WTC11 (cell line): ENCODE results near the gene USP43. TPM values are rescaled to one million over a fixed set of nuclear protein-coding genes. Genes with fewer than 3 reads are reported as not detected.

Experiments used
- ATAC-seq: fragments of 200-7000 bp; cut with Tn5 transposase; 2 replicates; pipeline ENCODE4 v1.10.0; 2021; ENCODE audit warnings: mild to moderate bottlenecking, moderate library complexity
- CTCF ChIA-PET: fragments of 300-600 bp; sonication (Branson Sonifier 250); formaldehyde crosslinking; loops from one replicate; lab custom pipeline; 2021; ENCODE audit warnings: antibody characterized with exemption; lab: Charles Lee
- POLR2A ChIA-PET: fragments of 350-600 bp; sonication (Branson Sonifier 250); formaldehyde crosslinking; loops from one replicate; lab custom pipeline; 2021; ENCODE audit warnings: antibody characterized with exemption; lab: Charles Lee
- DNase-seq: peaks from one replicate; pipeline ENCODE4 v3.0.0; 2021; ENCODE audit warnings: low spot score
- H3K27ac Mint-ChIP-seq: 2 replicates; pipeline ENCODE4 v1.8.0; 2021; ENCODE audit warnings: mixed read lengths
- H3K27me3 Mint-ChIP-seq: 2 replicates; pipeline ENCODE4 v1.8.0; 2021; ENCODE audit warnings: low read depth, mild to moderate bottlenecking, moderate library complexity, mixed read lengths
- H3K36me3 Mint-ChIP-seq: 2 replicates; pipeline ENCODE4 v1.8.0; 2021; ENCODE audit warnings: mixed read lengths
- H3K4me1 Mint-ChIP-seq: 2 replicates; pipeline ENCODE4 v1.8.0; 2022; ENCODE audit warnings: mixed read lengths
- H3K4me3 Mint-ChIP-seq: 2 replicates; pipeline ENCODE4 v1.8.0; 2021; ENCODE audit warnings: mild to moderate bottlenecking, moderate library complexity, mixed read lengths
- H3K9me3 Mint-ChIP-seq: 2 replicates; pipeline ENCODE4 v1.8.0; 2021; ENCODE audit warnings: mixed read lengths
- JAZF1 ChIP-seq: fragments of 250-450 bp; sonication (Bioruptor Pico); IDR thresholded peaks from 2 replicates; pipeline ENCODE4 v1.9.0; 2021; ENCODE audit warnings: moderate library complexity, mild to moderate bottlenecking, inconsistent platforms
- JUN ChIP-seq: sonication (generic); formaldehyde crosslinking; IDR thresholded peaks from 2 replicates; pipeline ENCODE4 v1.8.0; 2023; ENCODE audit warnings: mild to moderate bottlenecking, missing genetic modification reagents
- NFYB ChIP-seq: sonication (generic); formaldehyde crosslinking; conservative IDR thresholded peaks from 2 replicates; pipeline ENCODE4 v1.8.0; 2022; ENCODE audit warnings: low read depth, missing genetic modification reagents
- NR3C1 ChIP-seq: sonication (generic); formaldehyde crosslinking; conservative IDR thresholded peaks from 2 replicates; pipeline ENCODE4 v1.8.1; 2023; ENCODE audit warnings: low read depth, mild to moderate bottlenecking, missing genetic modification reagents
- TCF7 ChIP-seq: sonication (generic); formaldehyde crosslinking; IDR thresholded peaks from 2 replicates; pipeline ENCODE4 v1.8.0; 2022; ENCODE audit warnings: mild to moderate bottlenecking, low read depth, missing genetic modification reagents, moderate library complexity
- ZNF671 ChIP-seq: fragments of 250-450 bp; sonication (Bioruptor Pico); IDR thresholded peaks from 2 replicates; pipeline ENCODE4 v1.8.0; 2021; ENCODE audit warnings: mild to moderate bottlenecking
- total RNA-seq: library from RNA; stranded (reverse); gene quantifications from 3 replicates; pipeline ENCODE4 v1.2.3, GENCODE V29; 2021
- TF ChIP-seq, protein P1 (sequence below): sonication (generic); formaldehyde crosslinking; IDR thresholded peaks from 2 replicates; pipeline ENCODE4 v1.8.1; 2022; ENCODE audit warnings: low read depth, mild to moderate bottlenecking, moderate library complexity, missing genetic modification reagents, borderline replicate concordance
- TF ChIP-seq, protein P2 (sequence below): fragments of 200-600 bp; IDR thresholded peaks from 2 replicates; pipeline ENCODE4 v1.8.0; 2022; ENCODE audit warnings: antibody characterized with exemption
- TF ChIP-seq, protein P3 (sequence below): sonication (generic); formaldehyde crosslinking; IDR thresholded peaks from 2 replicates; pipeline ENCODE4 v1.8.0; 2022; ENCODE audit warnings: mild to moderate bottlenecking, missing genetic modification reagents
- TF ChIP-seq, protein P4 (sequence below): fragments of 250-450 bp; sonication (Bioruptor Pico); IDR thresholded peaks from 2 replicates; pipeline ENCODE4 v1.9.0; 2021; ENCODE audit warnings: mild to moderate bottlenecking
- TF ChIP-seq, protein P5 (sequence below): sonication (generic); formaldehyde crosslinking; conservative IDR thresholded peaks from 2 replicates; pipeline ENCODE4 v1.8.1; 2023; ENCODE audit warnings: mild to moderate bottlenecking, low read depth, missing genetic modification reagents, moderate library complexity
- TF ChIP-seq, protein P6 (sequence below): sonication (generic); formaldehyde crosslinking; IDR thresholded peaks from 2 replicates; pipeline ENCODE4 v1.8.1; 2022; ENCODE audit warnings: mild to moderate bottlenecking, missing genetic modification reagents, moderate library complexity, borderline replicate concordance
- TF ChIP-seq, protein P7 (sequence below): sonication (generic); formaldehyde crosslinking; IDR thresholded peaks from 2 replicates; pipeline ENCODE4 v1.8.0; 2022; ENCODE audit warnings: mild to moderate bottlenecking, missing genetic modification reagents
- TF ChIP-seq, protein P8 (sequence below): fragments of 250-450 bp; sonication (Bioruptor Pico); IDR thresholded peaks from 2 replicates; pipeline ENCODE4 v1.9.0; 2021; ENCODE audit warnings: moderate library complexity, mild to moderate bottlenecking, inconsistent platforms, borderline replicate concordance
- TF ChIP-seq, protein P9 (sequence below): sonication (generic); formaldehyde crosslinking; IDR thresholded peaks from 2 replicates; pipeline ENCODE4 v1.8.1; 2023; ENCODE audit warnings: mild to moderate bottlenecking, missing genetic modification reagents, moderate library complexity
- TF ChIP-seq, protein P10 (sequence below): sonication (generic); formaldehyde crosslinking; conservative IDR thresholded peaks from 2 replicates; pipeline ENCODE4 v1.8.1; 2022; ENCODE audit warnings: mild to moderate bottlenecking, missing genetic modification reagents

USP43 gene
- total RNA-seq, 1 experiment from 2014 or later, result 8.6 TPM

DNA sequence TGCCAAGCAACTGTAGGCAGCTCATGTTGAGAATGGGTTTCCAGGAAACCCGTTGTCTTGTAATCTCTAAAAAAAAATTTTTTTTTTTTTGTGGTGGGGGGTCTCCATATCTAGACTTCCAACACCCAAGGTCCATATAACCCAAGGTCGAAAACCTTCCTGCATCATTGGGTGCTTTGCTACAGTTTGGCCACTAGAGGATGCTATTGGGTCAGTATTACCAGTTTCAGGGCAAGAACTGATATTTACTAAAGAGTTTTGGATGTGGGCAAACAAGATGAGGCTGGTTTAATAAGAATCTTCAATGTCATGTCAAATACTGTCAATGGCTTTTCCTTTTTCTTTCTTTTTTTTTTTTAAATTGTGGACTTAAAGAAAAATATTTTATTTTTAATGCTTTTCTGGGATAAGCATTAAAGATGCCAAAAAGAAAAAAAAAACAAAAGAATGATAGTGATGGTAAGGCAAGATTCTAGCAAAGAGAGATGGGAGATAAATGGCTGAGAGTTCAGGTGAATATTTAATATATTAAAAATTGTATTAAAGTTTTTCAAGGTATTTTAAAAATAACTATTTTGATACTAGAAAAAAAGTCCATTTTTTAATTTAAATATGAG is 83.8 kb downstream of the USP43 start (continued):
- TF ChIP-seq, protein P1, sequence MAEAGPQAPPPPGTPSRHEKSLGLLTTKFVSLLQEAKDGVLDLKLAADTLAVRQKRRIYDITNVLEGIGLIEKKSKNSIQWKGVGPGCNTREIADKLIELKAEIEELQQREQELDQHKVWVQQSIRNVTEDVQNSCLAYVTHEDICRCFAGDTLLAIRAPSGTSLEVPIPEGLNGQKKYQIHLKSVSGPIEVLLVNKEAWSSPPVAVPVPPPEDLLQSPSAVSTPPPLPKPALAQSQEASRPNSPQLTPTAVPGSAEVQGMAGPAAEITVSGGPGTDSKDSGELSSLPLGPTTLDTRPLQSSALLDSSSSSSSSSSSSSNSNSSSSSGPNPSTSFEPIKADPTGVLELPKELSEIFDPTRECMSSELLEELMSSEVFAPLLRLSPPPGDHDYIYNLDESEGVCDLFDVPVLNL (CRISPR knock-in tag), result no peak
- TF ChIP-seq, protein P2, sequence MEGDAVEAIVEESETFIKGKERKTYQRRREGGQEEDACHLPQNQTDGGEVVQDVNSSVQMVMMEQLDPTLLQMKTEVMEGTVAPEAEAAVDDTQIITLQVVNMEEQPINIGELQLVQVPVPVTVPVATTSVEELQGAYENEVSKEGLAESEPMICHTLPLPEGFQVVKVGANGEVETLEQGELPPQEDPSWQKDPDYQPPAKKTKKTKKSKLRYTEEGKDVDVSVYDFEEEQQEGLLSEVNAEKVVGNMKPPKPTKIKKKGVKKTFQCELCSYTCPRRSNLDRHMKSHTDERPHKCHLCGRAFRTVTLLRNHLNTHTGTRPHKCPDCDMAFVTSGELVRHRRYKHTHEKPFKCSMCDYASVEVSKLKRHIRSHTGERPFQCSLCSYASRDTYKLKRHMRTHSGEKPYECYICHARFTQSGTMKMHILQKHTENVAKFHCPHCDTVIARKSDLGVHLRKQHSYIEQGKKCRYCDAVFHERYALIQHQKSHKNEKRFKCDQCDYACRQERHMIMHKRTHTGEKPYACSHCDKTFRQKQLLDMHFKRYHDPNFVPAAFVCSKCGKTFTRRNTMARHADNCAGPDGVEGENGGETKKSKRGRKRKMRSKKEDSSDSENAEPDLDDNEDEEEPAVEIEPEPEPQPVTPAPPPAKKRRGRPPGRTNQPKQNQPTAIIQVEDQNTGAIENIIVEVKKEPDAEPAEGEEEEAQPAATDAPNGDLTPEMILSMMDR, result peak; percentile 96

DNA sequence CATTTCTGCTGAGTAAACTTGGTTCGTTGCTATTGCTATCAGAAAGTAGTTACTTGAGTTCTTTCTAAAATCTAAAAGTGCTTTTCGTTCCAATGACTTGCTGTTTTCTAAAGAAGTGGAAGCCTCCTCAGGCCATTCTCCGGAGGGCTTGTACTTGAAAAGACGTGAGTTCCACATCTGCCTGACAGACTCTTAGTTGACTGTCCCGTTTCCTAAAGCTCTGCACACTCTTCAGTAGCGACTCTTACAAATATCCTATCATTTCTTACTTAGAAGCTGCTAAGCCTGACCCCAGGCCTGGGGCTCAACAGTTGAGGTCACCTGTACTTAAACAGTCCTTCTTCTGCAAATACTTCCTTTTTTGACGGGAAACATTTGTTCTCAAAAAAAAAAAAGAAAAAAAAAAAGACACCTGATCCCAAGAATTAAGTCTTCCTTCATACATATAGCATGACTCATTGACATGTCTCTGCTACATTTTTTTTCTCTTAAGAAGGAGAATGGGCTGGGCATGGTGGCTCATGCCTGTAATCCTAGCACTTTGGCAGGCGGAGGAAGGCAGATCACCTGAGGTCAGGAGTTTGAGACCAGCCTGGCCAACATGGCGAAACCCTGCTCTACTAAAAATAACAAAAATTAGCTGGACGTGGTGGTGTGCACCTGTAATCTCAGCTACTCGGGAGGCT is 84.6 kb downstream of the USP43 start:
- Mint-ChIP-seq H3K27me3 (peaks cover 5% of the 10 kb centered on the region; the same call in 1 of the 2 replicates), H3K9me3 (peaks cover 33% of the 10 kb centered on the region), H3K27ac (no peak overlapping the region), H3K36me3 (peaks cover 18% of the 10 kb centered on the region), H3K4me3 (no peak overlapping the region), H3K4me1 (no peaks in the 10 kb centered on the region)
- DNase-seq (no peak), ATAC-seq (no peak)
- CTCF ChIA-PET, result interaction anchor here (0.9 kb wide), 1 partner anchor 39 kb away, joined by 3 read pairs; no protein-coding TSS in a partner anchor
- POLR2A ChIA-PET, result no interaction called here
- TF ChIP-seq, protein P3, sequence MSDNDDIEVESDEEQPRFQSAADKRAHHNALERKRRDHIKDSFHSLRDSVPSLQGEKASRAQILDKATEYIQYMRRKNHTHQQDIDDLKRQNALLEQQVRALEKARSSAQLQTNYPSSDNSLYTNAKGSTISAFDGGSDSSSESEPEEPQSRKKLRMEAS (CRISPR knock-in tag), result no peak
- TF ChIP-seq, protein P4, sequence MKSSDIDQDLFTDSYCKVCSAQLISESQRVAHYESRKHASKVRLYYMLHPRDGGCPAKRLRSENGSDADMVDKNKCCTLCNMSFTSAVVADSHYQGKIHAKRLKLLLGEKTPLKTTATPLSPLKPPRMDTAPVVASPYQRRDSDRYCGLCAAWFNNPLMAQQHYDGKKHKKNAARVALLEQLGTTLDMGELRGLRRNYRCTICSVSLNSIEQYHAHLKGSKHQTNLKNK, result no peak
- TF ChIP-seq JUN (CRISPR knock-in tag) (no peak), NR3C1 (no peak), JAZF1 (CRISPR knock-in tag) (no peak), NFYB (CRISPR knock-in tag) (no peak), ZNF671 (no peak)
- TF ChIP-seq, protein P5, sequence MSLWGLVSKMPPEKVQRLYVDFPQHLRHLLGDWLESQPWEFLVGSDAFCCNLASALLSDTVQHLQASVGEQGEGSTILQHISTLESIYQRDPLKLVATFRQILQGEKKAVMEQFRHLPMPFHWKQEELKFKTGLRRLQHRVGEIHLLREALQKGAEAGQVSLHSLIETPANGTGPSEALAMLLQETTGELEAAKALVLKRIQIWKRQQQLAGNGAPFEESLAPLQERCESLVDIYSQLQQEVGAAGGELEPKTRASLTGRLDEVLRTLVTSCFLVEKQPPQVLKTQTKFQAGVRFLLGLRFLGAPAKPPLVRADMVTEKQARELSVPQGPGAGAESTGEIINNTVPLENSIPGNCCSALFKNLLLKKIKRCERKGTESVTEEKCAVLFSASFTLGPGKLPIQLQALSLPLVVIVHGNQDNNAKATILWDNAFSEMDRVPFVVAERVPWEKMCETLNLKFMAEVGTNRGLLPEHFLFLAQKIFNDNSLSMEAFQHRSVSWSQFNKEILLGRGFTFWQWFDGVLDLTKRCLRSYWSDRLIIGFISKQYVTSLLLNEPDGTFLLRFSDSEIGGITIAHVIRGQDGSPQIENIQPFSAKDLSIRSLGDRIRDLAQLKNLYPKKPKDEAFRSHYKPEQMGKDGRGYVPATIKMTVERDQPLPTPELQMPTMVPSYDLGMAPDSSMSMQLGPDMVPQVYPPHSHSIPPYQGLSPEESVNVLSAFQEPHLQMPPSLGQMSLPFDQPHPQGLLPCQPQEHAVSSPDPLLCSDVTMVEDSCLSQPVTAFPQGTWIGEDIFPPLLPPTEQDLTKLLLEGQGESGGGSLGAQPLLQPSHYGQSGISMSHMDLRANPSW (CRISPR knock-in tag), result no peak

DNA sequence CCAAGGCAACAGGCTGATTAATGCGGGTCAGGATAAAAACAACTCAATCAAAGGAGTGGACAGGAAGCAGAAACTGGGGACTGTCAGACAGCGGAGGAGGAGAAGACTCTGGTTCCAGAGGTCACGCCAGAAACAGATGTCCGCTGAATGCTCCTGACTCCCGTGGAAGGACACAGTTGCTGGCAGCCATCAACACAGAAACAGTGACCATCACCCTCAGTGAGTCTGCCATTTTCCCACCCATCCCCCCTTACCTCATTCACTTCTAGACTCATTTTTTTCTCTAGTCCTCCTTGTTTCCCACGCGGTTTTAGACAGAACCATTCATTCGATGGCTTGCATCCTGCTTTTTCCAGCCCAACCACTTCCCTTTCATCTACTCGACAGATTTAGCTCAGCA is 105.2 kb downstream of the USP43 start:
- Mint-ChIP-seq H3K36me3 (no peaks in the 10 kb centered on the region), H3K27ac (no peak overlapping the region), H3K4me3 (no peak overlapping the region), H3K9me3 (no peaks in the 10 kb centered on the region), H3K27me3 (no peaks in the 10 kb centered on the region), H3K4me1 (no peaks in the 10 kb centered on the region)
- ChIA-PET POLR2A (no interaction called here), CTCF (interaction anchor here (2.5 kb wide), 1 partner anchor 18 kb away, joined by 12 read pairs; no protein-coding TSS in a partner anchor)
- ATAC-seq (no peak), DNase-seq (no peak)
- TF ChIP-seq, protein P5 (CRISPR knock-in tag), result no peak
- TF ChIP-seq, protein P6, sequence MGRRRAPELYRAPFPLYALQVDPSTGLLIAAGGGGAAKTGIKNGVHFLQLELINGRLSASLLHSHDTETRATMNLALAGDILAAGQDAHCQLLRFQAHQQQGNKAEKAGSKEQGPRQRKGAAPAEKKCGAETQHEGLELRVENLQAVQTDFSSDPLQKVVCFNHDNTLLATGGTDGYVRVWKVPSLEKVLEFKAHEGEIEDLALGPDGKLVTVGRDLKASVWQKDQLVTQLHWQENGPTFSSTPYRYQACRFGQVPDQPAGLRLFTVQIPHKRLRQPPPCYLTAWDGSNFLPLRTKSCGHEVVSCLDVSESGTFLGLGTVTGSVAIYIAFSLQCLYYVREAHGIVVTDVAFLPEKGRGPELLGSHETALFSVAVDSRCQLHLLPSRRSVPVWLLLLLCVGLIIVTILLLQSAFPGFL (CRISPR knock-in tag), result no peak
- TF ChIP-seq, protein P7, sequence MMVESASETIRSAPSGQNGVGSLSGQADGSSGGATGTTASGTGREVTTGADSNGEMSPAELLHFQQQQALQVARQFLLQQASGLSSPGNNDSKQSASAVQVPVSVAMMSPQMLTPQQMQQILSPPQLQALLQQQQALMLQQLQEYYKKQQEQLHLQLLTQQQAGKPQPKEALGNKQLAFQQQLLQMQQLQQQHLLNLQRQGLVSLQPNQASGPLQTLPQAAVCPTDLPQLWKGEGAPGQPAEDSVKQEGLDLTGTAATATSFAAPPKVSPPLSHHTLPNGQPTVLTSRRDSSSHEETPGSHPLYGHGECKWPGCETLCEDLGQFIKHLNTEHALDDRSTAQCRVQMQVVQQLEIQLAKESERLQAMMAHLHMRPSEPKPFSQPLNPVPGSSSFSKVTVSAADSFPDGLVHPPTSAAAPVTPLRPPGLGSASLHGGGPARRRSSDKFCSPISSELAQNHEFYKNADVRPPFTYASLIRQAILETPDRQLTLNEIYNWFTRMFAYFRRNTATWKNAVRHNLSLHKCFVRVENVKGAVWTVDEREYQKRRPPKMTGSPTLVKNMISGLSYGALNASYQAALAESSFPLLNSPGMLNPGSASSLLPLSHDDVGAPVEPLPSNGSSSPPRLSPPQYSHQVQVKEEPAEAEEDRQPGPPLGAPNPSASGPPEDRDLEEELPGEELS (CRISPR knock-in tag), result no peak
- TF ChIP-seq, protein P8, sequence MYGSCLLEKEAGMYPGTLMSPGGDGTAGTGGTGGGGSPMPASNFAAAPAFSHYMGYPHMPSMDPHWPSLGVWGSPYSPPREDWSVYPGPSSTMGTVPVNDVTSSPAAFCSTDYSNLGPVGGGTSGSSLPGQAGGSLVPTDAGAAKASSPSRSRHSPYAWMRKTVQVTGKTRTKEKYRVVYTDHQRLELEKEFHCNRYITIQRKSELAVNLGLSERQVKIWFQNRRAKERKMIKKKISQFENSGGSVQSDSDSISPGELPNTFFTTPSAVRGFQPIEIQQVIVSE (CRISPR knock-in tag), result no peak
- TF ChIP-seq TCF7 (CRISPR knock-in tag), result no peak
- TF ChIP-seq, protein P9, sequence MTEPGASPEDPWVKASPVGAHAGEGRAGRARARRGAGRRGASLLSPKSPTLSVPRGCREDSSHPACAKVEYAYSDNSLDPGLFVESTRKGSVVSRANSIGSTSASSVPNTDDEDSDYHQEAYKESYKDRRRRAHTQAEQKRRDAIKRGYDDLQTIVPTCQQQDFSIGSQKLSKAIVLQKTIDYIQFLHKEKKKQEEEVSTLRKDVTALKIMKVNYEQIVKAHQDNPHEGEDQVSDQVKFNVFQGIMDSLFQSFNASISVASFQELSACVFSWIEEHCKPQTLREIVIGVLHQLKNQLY (CRISPR knock-in tag), result no peak
- TF ChIP-seq, protein P10, sequence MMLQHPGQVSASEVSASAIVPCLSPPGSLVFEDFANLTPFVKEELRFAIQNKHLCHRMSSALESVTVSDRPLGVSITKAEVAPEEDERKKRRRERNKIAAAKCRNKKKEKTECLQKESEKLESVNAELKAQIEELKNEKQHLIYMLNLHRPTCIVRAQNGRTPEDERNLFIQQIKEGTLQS, result no peak
